DOHH2 (cell line): Measurements from ENCODE around the gene ATP6V0D1.

ENCODE experiments used
- H3F3A ChIP-seq: fragments of 200-600 bp; sonication (generic), shearing (Covaris generic); 2 replicates; pipeline ENCODE4 v1.6.0; 2016; ENCODE audit warnings: antibody characterized with exemption, mild to moderate bottlenecking; ENCODE audit not compliant: control insufficient read depth, insufficient read depth
- H3K27ac ChIP-seq: fragments of 200-600 bp; sonication (generic); 2 replicates; pipeline ENCODE4 v1.5.1; 2014; ENCODE audit warnings: low read depth, mild to moderate bottlenecking, low read length, moderate library complexity
- H3K27me3 ChIP-seq: fragments of 200-600 bp; sonication (generic); 2 replicates; pipeline ENCODE4 v1.6.1; 2014; ENCODE audit warnings: mild to moderate bottlenecking, low read length, mixed read lengths; ENCODE audit not compliant: control insufficient read depth
- H3K36me3 ChIP-seq: fragments of 200-600 bp; sonication (generic); 2 replicates; pipeline ENCODE4 v1.6.1; 2014; ENCODE audit warnings: mild to moderate bottlenecking, low read length, moderate library complexity, mixed read lengths; ENCODE audit not compliant: control insufficient read depth
- H3K4me1 ChIP-seq: fragments of 200-600 bp; sonication (generic); 2 replicates; pipeline ENCODE4 v1.6.1; 2014; ENCODE audit warnings: mild to moderate bottlenecking, low read length, mixed read lengths; ENCODE audit not compliant: control insufficient read depth
- H3K4me2 ChIP-seq: fragments of 200-600 bp; sonication (generic); 2 replicates; pipeline ENCODE4 v1.6.0; 2014; ENCODE audit warnings: mild to moderate bottlenecking, low read length, moderate library complexity
- H3K4me3 ChIP-seq: fragments of 200-600 bp; sonication (generic); 2 replicates; pipeline ENCODE4 v1.5.1; 2014; ENCODE audit warnings: mild to moderate bottlenecking, low read length, mixed read lengths
- H3K79me2 ChIP-seq: fragments of 200-600 bp; sonication (generic); 2 replicates; pipeline ENCODE4 v1.6.1; 2014; ENCODE audit warnings: mild to moderate bottlenecking, low read length, mixed read lengths; ENCODE audit not compliant: control insufficient read depth
- H3K9me2 ChIP-seq: fragments of 200-600 bp; sonication (generic); replicated peaks from 2 replicates; pipeline ENCODE4 v1.6.1; 2014; ENCODE audit warnings: mild to moderate bottlenecking, low read length, mixed read lengths; ENCODE audit not compliant: control insufficient read depth
- H3K9me3 ChIP-seq: fragments of 200-600 bp; sonication (generic); 2 replicates; pipeline ENCODE4 v1.6.1; 2014; ENCODE audit warnings: antibody characterized with exemption, low read length, mixed read lengths; ENCODE audit not compliant: control insufficient read depth, insufficient read depth
- H4K20me1 ChIP-seq: fragments of 200-600 bp; sonication (generic); 2 replicates; pipeline ENCODE4 v1.6.0; 2014; ENCODE audit warnings: low read depth, mild to moderate bottlenecking, antibody characterized with exemption, low read length, moderate library complexity; ENCODE audit not compliant: control insufficient read depth, insufficient read depth
- EZH2phosphoT487 ChIP-seq: fragments of 200-600 bp; sonication (generic); IDR thresholded peaks from 2 replicates; pipeline ENCODE4 v1.6.1; 2017; ENCODE audit warnings: borderline replicate concordance, mild to moderate bottlenecking, antibody characterized with exemption, low read length, moderate library complexity, mixed read lengths
- TF ChIP-seq, protein P1 (sequence below): fragments of 200-600 bp; sonication (generic); IDR thresholded peaks from one replicate; pipeline ENCODE4 v1.5.1; 2014; ENCODE audit warnings: antibody characterized with exemption, mild to moderate bottlenecking, low read depth, low read length; ENCODE audit not compliant: poor library complexity, severe bottlenecking

The ATP6V0D1 gene

DNA sequence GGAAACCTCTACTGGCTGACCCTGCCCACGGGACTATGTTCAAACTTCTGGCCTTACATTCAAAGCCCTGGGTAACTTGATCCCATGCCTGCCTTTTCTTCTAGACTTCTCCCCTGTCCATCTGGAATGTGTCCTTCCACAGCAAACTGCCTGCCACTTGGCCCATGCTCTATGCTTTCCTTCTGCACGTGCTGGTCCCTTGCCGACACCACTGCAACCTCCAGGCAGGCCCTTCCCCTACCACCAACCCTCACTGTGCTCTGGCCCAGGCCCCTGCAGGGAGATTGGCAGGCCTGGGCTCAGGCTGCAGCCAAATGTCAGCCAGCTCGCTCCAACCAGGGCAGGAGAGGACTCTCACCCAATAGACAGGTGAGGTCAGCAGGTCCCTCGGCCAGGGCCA is 39.0 kb downstream of the ATP6V0D1 start:
- Histone ChIP-seq H3K27me3 (no peaks in the 10 kb centered on the region), H3K4me1 (no peaks in the 10 kb centered on the region), H3K27ac (no peak overlapping the region), H3K9me3 (no peaks in the 10 kb centered on the region), H3K36me3 (peaks cover 19% of the 10 kb centered on the region; the same call in 1 of the 2 replicates), H3F3A (no peaks in the 10 kb centered on the region), H3K79me2 (0 out of 2 replicates have a peak, but pooled peaks cover under 1% of the 10 kb centered on the region), H3K4me2 (no peak overlapping the region), H3K4me3 (no peak overlapping the region), H3K9me2 (no peaks in the 10 kb centered on the region), H4K20me1 (peaks cover 2% of the 10 kb centered on the region; the same call in 1 of the 2 replicates)
- TF ChIP-seq, protein P1, sequence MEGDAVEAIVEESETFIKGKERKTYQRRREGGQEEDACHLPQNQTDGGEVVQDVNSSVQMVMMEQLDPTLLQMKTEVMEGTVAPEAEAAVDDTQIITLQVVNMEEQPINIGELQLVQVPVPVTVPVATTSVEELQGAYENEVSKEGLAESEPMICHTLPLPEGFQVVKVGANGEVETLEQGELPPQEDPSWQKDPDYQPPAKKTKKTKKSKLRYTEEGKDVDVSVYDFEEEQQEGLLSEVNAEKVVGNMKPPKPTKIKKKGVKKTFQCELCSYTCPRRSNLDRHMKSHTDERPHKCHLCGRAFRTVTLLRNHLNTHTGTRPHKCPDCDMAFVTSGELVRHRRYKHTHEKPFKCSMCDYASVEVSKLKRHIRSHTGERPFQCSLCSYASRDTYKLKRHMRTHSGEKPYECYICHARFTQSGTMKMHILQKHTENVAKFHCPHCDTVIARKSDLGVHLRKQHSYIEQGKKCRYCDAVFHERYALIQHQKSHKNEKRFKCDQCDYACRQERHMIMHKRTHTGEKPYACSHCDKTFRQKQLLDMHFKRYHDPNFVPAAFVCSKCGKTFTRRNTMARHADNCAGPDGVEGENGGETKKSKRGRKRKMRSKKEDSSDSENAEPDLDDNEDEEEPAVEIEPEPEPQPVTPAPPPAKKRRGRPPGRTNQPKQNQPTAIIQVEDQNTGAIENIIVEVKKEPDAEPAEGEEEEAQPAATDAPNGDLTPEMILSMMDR = no peak
- no peak for TF ChIP-seq EZH2phosphoT487

GRCh38 chr16:67441271-67441753 is 39.6 kb downstream of the ATP6V0D1 start:
- H3K9me3 ChIP-seq = no peaks in the 10 kb centered on the region

GRCh38 chr16:67438824-67439393 is 42.0 kb downstream of the ATP6V0D1 start:
- Histone ChIP-seq H3K9me2 (no peaks in the 10 kb centered on the region), H3K4me1 (peaks cover 3% of the 10 kb centered on the region; the same call in 1 of the 2 replicates)

More at GRCh38 chr16:67441271-67441753, 39.6 kb downstream of the ATP6V0D1 start:
- Histone ChIP-seq H3K4me3 (no peak overlapping the region), H4K20me1 (0 out of 2 replicates have a peak, but pooled peaks cover 3% of the 10 kb centered on the region), H3K79me2 (no peaks in the 10 kb centered on the region), H3K4me1 (no peaks in the 10 kb centered on the region), H3K27ac (no peak overlapping the region), H3K9me2 (no peaks in the 10 kb centered on the region), H3F3A (no peaks in the 10 kb centered on the region), H3K36me3 (peaks cover 19% of the 10 kb centered on the region; the same call in 1 of the 2 replicates), H3K27me3 (no peaks in the 10 kb centered on the region), H3K4me2 (no peak overlapping the region)
- TF ChIP-seq, protein P1 = no peak
- no peak for TF ChIP-seq EZH2phosphoT487

More at GRCh38 chr16:67438824-67439393, 42.0 kb downstream of the ATP6V0D1 start:
- no peaks in the 10 kb centered on the region for H3K79me2 ChIP-seq
- peaks cover 16% of the 10 kb centered on the region; the same call in 1 of the 2 replicates for H3K36me3 ChIP-seq
- no peak overlapping the region for H3K4me2 ChIP-seq
- H3F3A ChIP-seq = no peaks in the 10 kb centered on the region
- no peaks in the 10 kb centered on the region for H3K27me3 ChIP-seq
- no peak overlapping the region for H3K4me3 ChIP-seq
- no peak overlapping the region for H3K27ac ChIP-seq
- H4K20me1 ChIP-seq = 0 out of 2 replicates have a peak, but pooled peaks cover 3% of the 10 kb centered on the region
- no peaks in the 10 kb centered on the region for H3K9me3 ChIP-seq
- TF ChIP-seq, protein P1 = no peak
- no peak for TF ChIP-seq EZH2phosphoT487
